CD4-positive, CD25-positive, alpha-beta regulatory T cell (primary cell): ENCODE results near the gene CDAN1. TPM values are rescaled to one million over a fixed set of nuclear protein-coding genes. Genes with fewer than 3 reads are reported as not detected.

Experiments used
- ATAC-seq, 2 donors: fragments of 150-1000 bp; cut with Tn5 transposase; one replicate each; pipeline ENCODE4 v1.10.0; 2021; ENCODE audit warnings: low read depth in 2 of 2, moderate number of reproducible peaks in 2 of 2, moderate library complexity in 1 of 2
- DNase-seq, 3 donors: peaks; one replicate each; pipeline versions ENCODE4 v3.0.0 to v3.0.0-alpha.2; 2012 to 2022; ENCODE audit warnings: mixed read lengths in 1 of 3
- H3K27ac ChIP-seq: one replicate; pipeline ENCODE4 v1.7.0; 2013; ENCODE audit warnings: mild to moderate bottlenecking, low read length; ENCODE audit not compliant: insufficient read depth, poor library complexity, severe bottlenecking
- H3K27me3 ChIP-seq: one replicate; pipeline ENCODE4 v1.7.0; 2013; ENCODE audit warnings: low read length; ENCODE audit not compliant: control insufficient read depth, insufficient read depth
- H3K36me3 ChIP-seq: one replicate; pipeline ENCODE4 v1.7.0; 2013; ENCODE audit warnings: mild to moderate bottlenecking, low read length, moderate library complexity; ENCODE audit not compliant: control insufficient read depth, insufficient read depth
- H3K4me1 ChIP-seq: 2 replicates; pipeline ENCODE4 v1.7.0; 2013; ENCODE audit warnings: mild to moderate bottlenecking, low read length; ENCODE audit not compliant: insufficient read depth, control insufficient read depth, poor library complexity, severe bottlenecking
- H3K4me3 ChIP-seq: one replicate; pipeline ENCODE4 v1.7.0; 2013; ENCODE audit warnings: low read depth, mild to moderate bottlenecking, low read length, moderate library complexity
- H3K9me3 ChIP-seq, 2 experiments: 1 replicate in 1 of 2; 2 replicates in 1 of 2; pipeline ENCODE4 v1.7.0; 2013; ENCODE audit warnings: low read length in 2 of 2, mild to moderate bottlenecking in 1 of 2, moderate library complexity in 1 of 2; ENCODE audit not compliant: control insufficient read depth in 2 of 2
- H3K27ac Mint-ChIP-seq, 3 donors: one replicate each; pipeline ENCODE4 v1.8.0; 2020 to 2022; ENCODE audit warnings: mild to moderate bottlenecking in 3 of 3, mixed read lengths in 3 of 3, moderate library complexity in 2 of 3
- H3K27me3 Mint-ChIP-seq: one replicate; pipeline ENCODE4 v1.8.0; 2022; ENCODE audit warnings: mild to moderate bottlenecking, mixed read lengths
- H3K36me3 Mint-ChIP-seq: one replicate; pipeline ENCODE4 v1.8.0; 2020; ENCODE audit warnings: mixed read lengths
- H3K4me1 Mint-ChIP-seq, 4 donors: one replicate each; pipeline ENCODE4 v1.8.0; 2020 to 2022; ENCODE audit warnings: mixed read lengths in 4 of 4, mild to moderate bottlenecking in 1 of 4
- H3K4me3 Mint-ChIP-seq, 4 donors: one replicate each; pipeline ENCODE4 v1.8.0; 2020 to 2022; ENCODE audit warnings: mild to moderate bottlenecking in 4 of 4, mixed read lengths in 4 of 4, moderate library complexity in 3 of 4
- H3K9me3 Mint-ChIP-seq, 7 donors: one replicate each; pipeline ENCODE4 v1.8.0; 2020 to 2022; ENCODE audit warnings: mixed read lengths in 7 of 7, mild to moderate bottlenecking in 3 of 7, moderate library complexity in 2 of 7
- polyA plus RNA-seq, 4 donors: library from polyadenylated mRNA; unstranded; fragments of 300-500 nt; fragmentation: Illumina TruSeq; gene quantifications; one replicate each; pipeline ENCODE4 v1.2.3, GENCODE V29; 2021
- total RNA-seq: library from RNA; stranded (reverse); gene quantifications from one replicate; pipeline ENCODE4 v1.2.3, GENCODE V29; 2022

CDAN1 gene
- total and polyA plus RNA-seq, 5 donors from 2014 or later = 6.5 to 26.9 (median 6.9) TPM

DNA sequence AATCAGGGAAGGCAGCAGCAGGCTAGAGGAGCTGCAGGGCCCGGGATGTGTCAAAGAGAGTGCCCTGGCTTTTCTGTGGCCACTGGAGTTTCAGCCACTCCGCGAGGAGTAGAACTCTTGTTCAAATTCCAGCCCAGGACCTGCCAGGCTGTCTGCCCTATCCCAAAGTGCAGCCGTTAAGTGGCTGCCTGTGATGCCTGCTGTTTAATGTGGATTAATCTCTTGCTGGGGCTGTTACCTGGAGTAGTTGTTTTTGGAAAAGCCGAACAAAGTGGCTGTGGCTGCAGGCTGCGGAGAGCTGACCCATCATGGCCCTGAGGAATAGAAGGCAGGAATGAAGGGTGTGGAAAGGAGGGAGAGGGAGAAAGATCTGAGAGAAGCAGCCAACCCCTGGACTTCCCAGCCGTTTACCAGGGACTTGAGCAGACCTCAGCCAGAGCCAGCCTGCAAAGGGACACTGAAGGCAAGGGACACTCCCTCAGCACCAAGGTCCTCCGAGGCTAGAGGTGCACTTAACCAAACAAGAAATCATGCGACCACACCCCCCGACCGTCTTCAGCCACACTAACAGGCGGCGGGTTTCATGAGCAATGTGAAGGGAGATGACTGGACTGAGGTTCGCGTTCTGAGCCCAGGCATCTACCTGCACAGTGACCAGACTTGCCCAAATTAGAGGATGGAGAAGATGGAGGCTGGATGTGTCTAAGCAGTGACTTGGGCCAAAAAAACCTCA, 4.7 kb downstream of the CDAN1 start:
- no peak overlapping the region for H3K27ac Mint-ChIP-seq
- ATAC-seq (no peak), DNase-seq (no peak)
- H3K9me3 ChIP-seq = no peaks in the 10 kb centered on the region
- H3K9me3 Mint-ChIP-seq = no peaks in the 10 kb centered on the region
- H3K27me3 ChIP-seq = no peaks in the 10 kb centered on the region
- H3K4me1 ChIP-seq = peaks cover 12% of the 10 kb centered on the region
- H3K27ac ChIP-seq = no peak overlapping the region
- H3K27me3 Mint-ChIP-seq = no peaks in the 10 kb centered on the region
- peaks cover 58% of the 10 kb centered on the region for H3K36me3 ChIP-seq
- H3K4me3 ChIP-seq = no peak overlapping the region
- H3K36me3 Mint-ChIP-seq = peaks cover 24% of the 10 kb centered on the region
- H3K4me3 Mint-ChIP-seq = peak overlapping the region in 1 of 4 donors; percentile 60
- H3K4me1 Mint-ChIP-seq = peaks cover 0 to 23% (median 12%) of the 10 kb centered on the region in 4 donors

DNA sequence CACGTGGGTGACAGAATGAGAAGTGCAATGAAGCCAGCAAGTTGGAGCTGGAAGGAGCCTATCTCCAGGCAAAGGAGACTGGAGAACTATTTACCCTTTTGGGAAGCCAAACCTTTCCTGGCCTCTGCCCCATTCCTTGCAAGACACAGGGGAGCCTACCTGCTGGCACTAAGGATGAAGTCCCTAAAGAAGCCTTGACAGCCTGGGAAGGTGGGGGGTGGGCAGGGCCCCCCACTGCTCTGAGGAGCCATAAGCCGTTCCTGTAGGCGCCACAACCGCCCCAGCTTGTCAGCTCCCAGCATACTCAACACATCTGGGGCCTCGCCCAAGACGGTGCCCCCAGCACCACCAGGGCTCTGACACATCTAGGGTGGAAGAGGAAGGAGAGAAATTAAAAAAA, 5.5 kb downstream of the CDAN1 start:
- H3K4me1 ChIP-seq = peaks cover 11% of the 10 kb centered on the region
- H3K4me3 Mint-ChIP-seq = peak overlapping the region in 1 of 4 donors; percentile 60
- no peak overlapping the region for H3K27ac ChIP-seq
- H3K36me3 Mint-ChIP-seq = peaks cover 32% of the 10 kb centered on the region
- peaks cover 0 to 23% (median 12%) of the 10 kb centered on the region in 4 donors for H3K4me1 Mint-ChIP-seq
- no peaks in the 10 kb centered on the region for H3K27me3 Mint-ChIP-seq
- H3K4me3 ChIP-seq = no peak overlapping the region
- ATAC-seq (no peak), DNase-seq (no peak)
- no peaks in the 10 kb centered on the region for H3K9me3 ChIP-seq
- peaks cover 66% of the 10 kb centered on the region for H3K36me3 ChIP-seq
- H3K27ac Mint-ChIP-seq = no peak overlapping the region
- H3K27me3 ChIP-seq = no peaks in the 10 kb centered on the region
- H3K9me3 Mint-ChIP-seq = no peaks in the 10 kb centered on the region

DNA sequence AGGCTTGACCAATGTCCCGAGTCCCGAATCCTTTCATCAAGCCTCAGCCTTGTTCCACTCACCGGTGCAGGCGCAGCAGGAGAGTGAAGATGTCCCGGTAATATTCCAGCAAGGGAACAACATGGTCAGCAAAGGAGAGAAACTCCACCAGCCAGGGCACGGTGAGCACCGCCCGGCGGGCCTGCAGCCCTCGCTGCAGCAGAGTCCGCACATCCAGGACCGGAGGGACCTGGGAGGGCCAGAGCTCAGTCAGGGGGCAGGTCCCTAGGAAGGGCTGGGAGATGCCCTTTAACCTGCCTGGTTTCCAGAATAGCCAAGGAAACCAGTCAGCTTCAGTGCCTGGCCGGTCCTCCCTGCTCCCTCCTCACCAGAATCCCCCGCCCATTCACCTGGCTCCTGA, 6.4 kb downstream of the CDAN1 start:
- Mint-ChIP-seq H3K9me3 (no peaks in the 10 kb centered on the region), H3K27me3 (no peaks in the 10 kb centered on the region), H3K4me1 (peaks cover 0 to 19% (median 12%) of the 10 kb centered on the region in 4 donors), H3K36me3 (peaks cover 34% of the 10 kb centered on the region), H3K4me3 (no peak overlapping the region), H3K27ac (no peak overlapping the region)
- Histone ChIP-seq H3K4me1 (peaks cover 3% of the 10 kb centered on the region), H3K36me3 (peaks cover 75% of the 10 kb centered on the region), H3K4me3 (no peak overlapping the region), H3K27ac (no peak overlapping the region), H3K9me3 (no peaks in the 10 kb centered on the region), H3K27me3 (no peaks in the 10 kb centered on the region)
- ATAC-seq = no peak
- no peak for DNase-seq

DNA sequence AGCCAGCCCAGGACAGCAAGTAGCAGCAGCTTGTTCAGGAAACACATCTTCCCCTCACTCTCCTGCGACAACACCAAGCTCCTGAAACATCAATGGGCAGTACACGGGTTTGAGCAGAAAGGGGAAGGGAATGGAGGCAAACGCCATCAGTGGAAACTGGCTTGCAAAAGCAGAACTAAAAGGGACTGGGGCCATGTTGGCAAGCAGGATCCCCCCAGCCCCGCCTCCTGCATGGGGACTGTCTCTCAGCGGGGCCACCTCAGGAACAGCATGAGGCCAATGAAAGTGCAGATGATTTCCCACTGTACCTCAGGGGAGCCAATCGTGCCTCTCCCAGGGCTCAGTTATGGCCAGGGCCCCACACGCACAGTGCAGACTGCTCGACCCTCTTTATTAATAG, 6.8 kb downstream of the CDAN1 start:
- H3K36me3 ChIP-seq = peaks cover 79% of the 10 kb centered on the region
- ATAC-seq = no peak

DNA sequence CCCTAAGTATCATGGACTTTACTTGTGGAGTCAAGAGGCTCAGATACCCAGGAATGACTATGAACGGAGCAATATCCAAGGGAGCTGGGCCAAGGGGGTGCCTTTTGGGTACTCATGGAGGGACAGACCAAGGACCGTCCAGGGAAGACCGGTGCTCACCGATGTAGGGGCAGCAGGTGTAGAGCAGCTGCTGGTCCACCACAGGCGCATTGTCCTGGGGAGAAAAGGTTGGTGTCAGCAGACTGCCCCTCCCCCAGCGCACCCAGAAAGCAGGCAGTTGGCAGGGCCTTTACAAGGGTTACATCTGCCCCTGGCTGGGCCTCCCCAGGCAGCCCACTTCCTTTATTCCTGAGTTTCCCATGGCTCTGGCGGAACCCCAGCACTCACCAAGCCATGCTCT, 7.5 kb downstream of the CDAN1 start:
- no peaks in the 10 kb centered on the region for H3K27me3 Mint-ChIP-seq
- no peaks in the 10 kb centered on the region for H3K4me1 ChIP-seq
- H3K36me3 Mint-ChIP-seq = peaks cover 45% of the 10 kb centered on the region
- DNase-seq (no peak), ATAC-seq (no peak)
- H3K27ac Mint-ChIP-seq = no peak overlapping the region
- H3K4me3 ChIP-seq = no peak overlapping the region
- peaks cover 86% of the 10 kb centered on the region for H3K36me3 ChIP-seq
- no peak overlapping the region for H3K4me3 Mint-ChIP-seq
- no peaks in the 10 kb centered on the region for H3K9me3 ChIP-seq
- no peak overlapping the region for H3K27ac ChIP-seq
- H3K4me1 Mint-ChIP-seq = peaks cover 0 to 12% (median 8%) of the 10 kb centered on the region in 4 donors
- no peaks in the 10 kb centered on the region for H3K27me3 ChIP-seq
- no peaks in the 10 kb centered on the region for H3K9me3 Mint-ChIP-seq

More for the DNA sequence above, 6.8 kb downstream of the CDAN1 start:
- Histone ChIP-seq H3K27me3 (no peaks in the 10 kb centered on the region), H3K4me3 (no peak overlapping the region), H3K9me3 (no peaks in the 10 kb centered on the region), H3K4me1 (no peaks in the 10 kb centered on the region), H3K27ac (no peak overlapping the region)
- no peaks in the 10 kb centered on the region for H3K27me3 Mint-ChIP-seq
- peaks cover 0 to 15% (median 10%) of the 10 kb centered on the region in 4 donors for H3K4me1 Mint-ChIP-seq
- no peak overlapping the region for H3K4me3 Mint-ChIP-seq
- peak overlapping the region in 1 of 3 donors; percentile 32 for H3K27ac Mint-ChIP-seq
- no peaks in the 10 kb centered on the region for H3K9me3 Mint-ChIP-seq
- no peak for DNase-seq
- peaks cover 38% of the 10 kb centered on the region for H3K36me3 Mint-ChIP-seq

DNA sequence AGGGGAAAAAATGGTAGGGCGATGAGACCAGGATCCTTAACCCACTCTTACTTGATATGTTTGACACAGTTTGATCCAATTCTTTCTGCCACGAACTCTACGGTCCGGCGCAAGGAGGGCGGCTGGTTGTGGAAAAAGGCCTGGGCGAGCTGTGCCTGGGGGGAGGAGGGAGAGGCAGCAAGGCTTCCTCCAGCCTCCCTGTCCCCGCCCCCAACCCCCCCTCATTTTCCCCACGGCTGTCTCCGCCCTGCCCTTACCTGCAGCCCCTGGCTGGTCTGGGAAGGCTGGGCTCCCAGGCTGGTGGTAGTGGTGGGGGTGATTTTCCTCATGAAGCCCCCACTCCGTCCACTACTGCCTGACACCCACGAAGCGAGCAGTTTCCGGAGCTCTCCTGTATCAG, 8.0 kb downstream of the CDAN1 start:
- DNase-seq = no peak
- Histone ChIP-seq H3K27ac (no peak overlapping the region), H3K9me3 (no peaks in the 10 kb centered on the region), H3K36me3 (peaks cover 86% of the 10 kb centered on the region), H3K27me3 (no peaks in the 10 kb centered on the region), H3K4me1 (no peaks in the 10 kb centered on the region), H3K4me3 (no peak overlapping the region)
- Mint-ChIP-seq H3K4me1 (peaks cover 0 to 10% (median 4%) of the 10 kb centered on the region in 4 donors), H3K4me3 (no peak overlapping the region), H3K27ac (no peak overlapping the region), H3K27me3 (no peaks in the 10 kb centered on the region), H3K36me3 (peaks cover 45% of the 10 kb centered on the region), H3K9me3 (no peaks in the 10 kb centered on the region)
- ATAC-seq = no peak

DNA sequence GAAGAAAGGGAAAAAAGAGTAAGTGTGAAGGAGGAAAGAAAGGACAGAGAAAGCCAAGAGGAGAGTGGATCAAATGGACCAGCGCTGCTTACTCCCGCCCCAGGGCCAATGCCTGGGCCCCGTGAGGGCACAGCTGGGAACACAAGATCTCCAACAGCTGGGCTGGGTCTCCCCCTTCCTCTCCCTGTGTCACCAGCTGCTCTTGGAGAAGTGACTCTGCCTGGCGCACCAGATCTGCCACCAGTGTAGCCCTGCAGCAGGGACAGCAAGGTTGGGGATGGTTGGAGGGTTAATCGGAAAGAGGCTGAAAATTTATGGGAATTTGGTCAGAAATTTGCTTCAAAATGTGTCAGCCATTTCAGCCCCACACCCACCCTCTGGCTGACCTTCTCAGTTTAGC, 8.4 kb downstream of the CDAN1 start:
- peaks cover 0 to 10% (median 2%) of the 10 kb centered on the region in 4 donors for H3K4me1 Mint-ChIP-seq
- ATAC-seq (no peak), DNase-seq (no peak)
- peaks cover 45% of the 10 kb centered on the region for H3K36me3 Mint-ChIP-seq
- no peaks in the 10 kb centered on the region for H3K9me3 ChIP-seq
- peaks cover 86% of the 10 kb centered on the region for H3K36me3 ChIP-seq
- H3K27me3 ChIP-seq = no peaks in the 10 kb centered on the region
- no peak overlapping the region for H3K27ac ChIP-seq
- H3K4me3 Mint-ChIP-seq = no peak overlapping the region
- H3K27me3 Mint-ChIP-seq = no peaks in the 10 kb centered on the region
- no peaks in the 10 kb centered on the region for H3K4me1 ChIP-seq
- H3K4me3 ChIP-seq = no peak overlapping the region
- H3K27ac Mint-ChIP-seq = peak overlapping the region in 1 of 3 donors; percentile 56
- no peaks in the 10 kb centered on the region for H3K9me3 Mint-ChIP-seq
